ENCODE data around the gene SETD6.
A peak's percentile ranks its signal among the peaks of the same experiment; 100 is the strongest.
"Not testable (repeated sequence)": the region's sequence is repeated elsewhere in the genome, so short reads cannot be mapped to it uniquely, and the experiment has no call there.

SETD6 gene

GRCh38 chr16:58515125-58515870 is at the start of gene SETD6:
Gene SETD6 (plus strand): TSS chr16:58515517. CDS start chr16:58515538, 21 bp downstream.
- peak; percentile 64 for DNase-seq

GRCh38 chr16:58465817-58466216 is 49.5 kb upstream of the SETD6 start:
- no peak for DNase-seq

- DNase-seq, result no peak
These were observed 48.9 kb upstream of the SETD6 start for GRCh38 chr16:58466396-58466795.

GRCh38 chr16:58467905-58468304 is 47.4 kb upstream of the SETD6 start:
- no peak for DNase-seq

GRCh38 chr16:58471209-58471975 is 43.9 kb upstream of the SETD6 start:
- DNase-seq, result no peak

- DNase-seq, result no peak
These were observed 43.1 kb upstream of the SETD6 start for GRCh38 chr16:58472266-58472665.

GRCh38 chr16:58472827-58473226 is 42.5 kb upstream of the SETD6 start:
- DNase-seq, result no peak

- no peak for DNase-seq
These were observed 41.0 kb upstream of the SETD6 start for GRCh38 chr16:58474296-58474695.

- DNase-seq, result no peak
These were observed 40.2 kb upstream of the SETD6 start for GRCh38 chr16:58475091-58475619.

GRCh38 chr16:58476791-58477190 is 38.5 kb upstream of the SETD6 start:
- DNase-seq, result no peak

GRCh38 chr16:58478427-58478826 is 36.9 kb upstream of the SETD6 start:
- DNase-seq, result no peak

- no peak for DNase-seq
These were observed 34.0 kb upstream of the SETD6 start for GRCh38 chr16:58481226-58481869.

GRCh38 chr16:58481931-58482330 is 33.4 kb upstream of the SETD6 start:
- no peak for DNase-seq

- no peak for DNase-seq
These were observed 30.0 kb upstream of the SETD6 start for GRCh38 chr16:58485184-58485887.

- peak; percentile 26 for DNase-seq
These were observed 27.6 kb upstream of the SETD6 start for GRCh38 chr16:58487566-58488351.

- no peak for DNase-seq
These were observed 26.8 kb upstream of the SETD6 start for GRCh38 chr16:58488531-58488930.

GRCh38 chr16:58490065-58490464 is 25.3 kb upstream of the SETD6 start:
- DNase-seq, result no peak

- DNase-seq, result not testable (repeated sequence)
These were observed 24.8 kb upstream of the SETD6 start for GRCh38 chr16:58490539-58490938.

- no peak for DNase-seq
These were observed 23.3 kb upstream of the SETD6 start for GRCh38 chr16:58492066-58492465.

GRCh38 chr16:58492735-58493134 is 22.6 kb upstream of the SETD6 start:
- no peak for DNase-seq

- no peak for DNase-seq
These were observed 21.4 kb upstream of the SETD6 start for GRCh38 chr16:58493756-58494431.

Data from NK-92 treated with Interleukin-12 subunit alpha and Interleukin-12 subunit beta, amount 100 ng/mL, for 24 hours (cell line).